SIG-M5 treated with dmso at 0.1 percent for 504 hours (cell line): ENCODE data around the gene TAS2R41.

Experiments used
- DNase-seq: peaks from one replicate; lab custom pipeline; 2025; ENCODE audit not compliant: unreplicated experiment; lab: John Stamatoyannopoulos, UW

The TAS2R41 gene, protein sequence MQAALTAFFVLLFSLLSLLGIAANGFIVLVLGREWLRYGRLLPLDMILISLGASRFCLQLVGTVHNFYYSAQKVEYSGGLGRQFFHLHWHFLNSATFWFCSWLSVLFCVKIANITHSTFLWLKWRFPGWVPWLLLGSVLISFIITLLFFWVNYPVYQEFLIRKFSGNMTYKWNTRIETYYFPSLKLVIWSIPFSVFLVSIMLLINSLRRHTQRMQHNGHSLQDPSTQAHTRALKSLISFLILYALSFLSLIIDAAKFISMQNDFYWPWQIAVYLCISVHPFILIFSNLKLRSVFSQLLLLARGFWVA

DNA sequence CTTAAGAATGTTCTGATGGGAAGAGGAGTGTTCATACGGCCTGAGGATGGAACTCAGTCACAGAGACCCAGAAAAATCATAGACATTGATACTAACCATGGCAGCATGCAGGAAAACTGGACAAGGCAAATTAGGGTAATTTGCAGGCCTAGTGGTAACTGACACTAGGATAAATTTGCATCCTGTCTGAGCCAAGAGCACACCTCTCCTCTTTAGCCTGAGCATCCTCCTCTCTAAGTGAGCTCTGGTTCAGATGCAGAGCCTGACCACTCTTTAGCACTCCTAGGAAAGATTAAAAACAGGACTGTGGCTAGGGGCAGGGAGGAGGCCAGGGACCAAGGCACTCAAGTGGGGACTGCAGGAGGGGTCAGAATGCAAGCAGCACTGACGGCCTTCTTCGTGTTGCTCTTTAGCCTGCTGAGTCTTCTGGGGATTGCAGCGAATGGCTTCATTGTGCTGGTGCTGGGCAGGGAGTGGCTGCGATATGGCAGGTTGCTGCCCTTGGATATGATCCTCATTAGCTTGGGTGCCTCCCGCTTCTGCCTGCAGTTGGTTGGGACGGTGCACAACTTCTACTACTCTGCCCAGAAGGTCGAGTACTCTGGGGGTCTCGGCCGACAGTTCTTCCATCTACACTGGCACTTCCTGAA, at the start of gene TAS2R41:
TSS of gene TAS2R41 (plus strand) at position 373 of the 650 bp plus-strand sequence. CDS start at position 373, 0 bp downstream.
- DNase-seq, result no peak

DNA sequence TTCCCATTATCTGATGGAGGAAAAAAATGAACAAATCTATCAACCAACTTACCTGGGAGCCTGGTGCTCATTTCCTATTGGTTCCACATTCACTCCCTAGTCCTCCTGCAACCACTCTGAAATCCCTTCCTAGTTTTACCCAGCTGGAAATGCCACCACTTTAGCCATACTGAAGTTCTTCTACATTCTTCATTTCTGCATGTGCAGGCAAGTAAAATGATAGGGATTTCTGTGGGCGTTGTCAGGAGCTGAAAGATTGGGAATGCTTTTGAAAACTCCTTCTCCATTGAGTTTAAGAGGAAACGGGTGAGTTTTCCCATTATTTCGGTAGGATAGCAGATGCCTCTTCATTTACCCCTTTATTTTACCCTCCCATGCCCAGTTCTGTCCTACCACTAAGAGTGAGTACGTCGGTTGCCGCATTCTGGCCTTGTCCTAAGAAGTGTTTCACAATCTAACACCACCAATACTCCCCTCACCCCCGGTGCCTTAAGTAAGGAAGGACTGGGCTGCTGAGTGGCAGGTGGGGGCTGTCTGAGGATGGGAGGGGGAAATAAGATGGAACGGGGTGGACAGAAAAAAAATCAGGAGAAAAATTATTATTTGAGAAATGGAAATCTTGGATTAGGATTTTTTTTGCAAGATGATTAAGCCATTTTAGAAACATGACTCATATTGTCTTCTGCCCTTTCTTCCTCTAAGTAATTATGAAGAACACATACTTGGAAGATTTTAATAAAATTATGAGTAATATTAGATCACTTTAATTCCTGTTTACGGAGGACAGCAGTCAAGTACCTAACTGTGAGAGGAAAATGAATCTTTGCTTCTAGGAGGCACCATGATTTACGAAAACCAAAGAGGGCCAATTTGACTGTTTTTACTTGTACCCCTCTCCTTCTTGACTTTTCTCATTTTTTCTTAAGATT, 47.6 kb upstream of the TAS2R41 start:
- no peak for DNase-seq

DNA sequence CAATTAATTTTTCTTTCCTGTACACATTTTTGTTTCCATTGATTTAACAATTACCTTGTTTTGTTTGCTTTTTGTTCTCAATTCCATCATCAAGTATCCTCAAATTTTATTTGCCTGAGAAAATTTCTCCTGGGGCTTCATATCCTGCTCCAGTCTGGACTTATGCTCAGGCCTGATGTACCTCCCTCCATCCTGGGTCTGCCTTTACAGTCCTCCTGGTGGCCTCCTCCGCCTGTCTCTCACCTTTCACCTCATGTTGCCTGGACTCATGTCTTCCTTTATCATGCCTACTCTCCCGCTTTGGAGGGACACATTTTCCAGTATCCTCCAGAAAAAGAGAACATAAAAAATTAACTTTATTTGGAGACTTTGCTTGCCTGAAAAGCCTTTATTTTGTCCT, 46.6 kb upstream of the TAS2R41 start:
- DNase-seq, result no peak

DNA sequence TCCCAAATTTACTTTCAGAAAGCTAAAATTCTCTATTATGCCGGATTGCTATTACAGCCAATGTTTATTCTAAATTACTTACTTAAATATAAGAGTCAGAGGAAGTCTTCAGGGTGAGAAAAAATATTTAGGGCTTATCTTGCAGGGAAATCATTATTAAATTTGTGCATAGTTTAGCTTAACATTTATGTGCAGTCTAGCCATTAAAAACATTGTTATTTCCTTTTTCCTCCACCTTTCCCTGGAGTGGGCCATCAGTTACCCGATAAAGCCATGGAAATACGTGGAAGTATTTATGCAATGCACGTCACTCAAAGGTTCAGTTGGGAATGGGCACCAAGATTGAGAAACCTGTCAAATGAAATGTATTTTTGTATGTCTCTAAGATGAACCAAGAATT, 43.9 kb upstream of the TAS2R41 start:
- no peak for DNase-seq

DNA sequence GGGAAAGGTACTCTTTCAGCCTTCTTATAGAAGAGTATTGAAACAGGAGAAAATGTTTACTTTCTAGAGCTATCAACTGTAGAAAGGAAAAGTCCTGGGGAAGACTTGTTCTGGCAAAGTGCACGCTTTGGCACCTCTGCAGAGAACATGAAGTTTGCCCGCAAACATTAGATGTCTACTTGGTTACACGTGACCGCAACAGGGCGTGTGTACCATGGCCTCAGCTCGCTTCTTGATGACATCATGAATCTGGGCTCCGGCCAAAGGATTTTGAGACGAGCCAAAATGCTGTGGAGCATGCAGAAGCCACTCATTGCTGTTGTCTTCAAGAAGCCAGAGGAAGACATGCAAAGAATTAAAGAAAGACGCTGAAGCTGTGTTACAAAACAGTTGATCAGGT, 43.0 kb upstream of the TAS2R41 start:
- no peak for DNase-seq

DNA sequence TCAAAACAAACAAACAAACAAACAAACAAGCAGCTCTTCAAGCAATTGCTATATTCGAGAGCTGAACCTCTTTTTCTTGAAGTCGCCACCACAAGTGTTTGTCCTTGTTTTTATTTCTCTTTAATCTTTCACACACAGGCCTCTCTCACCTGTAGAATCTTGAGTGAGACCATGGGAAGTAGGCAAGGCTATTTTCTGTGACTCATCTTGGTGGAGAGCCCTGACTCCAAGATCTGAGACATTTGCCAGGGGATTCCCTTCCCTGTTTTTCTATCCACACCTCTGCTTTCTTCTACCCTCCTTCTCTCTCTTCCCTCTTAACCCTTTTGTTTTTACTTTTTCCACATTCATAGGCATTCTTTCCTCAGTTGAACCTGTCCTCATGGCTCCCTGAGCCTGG, 42.4 kb upstream of the TAS2R41 start:
- DNase-seq, result no peak

DNA sequence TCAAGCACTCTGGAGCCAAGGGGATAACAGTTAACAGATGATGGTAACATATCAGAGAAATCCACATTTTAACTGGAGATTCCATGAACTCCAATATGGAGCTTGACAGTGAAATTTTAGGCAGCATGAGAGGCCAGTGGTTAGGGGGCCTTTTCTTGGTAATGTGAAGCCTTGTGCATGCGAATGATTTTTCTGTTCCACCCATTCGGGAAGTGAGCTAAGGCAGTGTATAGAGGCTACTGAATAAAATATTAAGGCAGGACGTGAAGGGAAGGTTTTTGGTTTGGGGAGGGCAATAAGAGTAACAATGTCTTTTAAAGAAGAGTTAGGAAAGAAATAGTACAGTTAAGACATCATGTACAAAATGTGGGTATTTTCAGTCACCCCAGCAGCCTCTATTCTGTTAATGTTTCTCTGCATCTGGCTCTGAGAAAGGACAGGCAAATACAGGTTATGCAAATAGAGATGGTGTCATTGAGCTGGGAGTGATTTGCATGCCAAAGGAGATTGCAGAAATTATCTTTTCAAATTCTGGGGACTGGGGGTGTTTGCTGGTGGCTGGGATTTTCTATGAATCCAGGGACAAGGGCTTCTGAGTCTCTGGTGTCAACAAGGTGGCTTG, 41.2 kb upstream of the TAS2R41 start:
- DNase-seq, result no peak

DNA sequence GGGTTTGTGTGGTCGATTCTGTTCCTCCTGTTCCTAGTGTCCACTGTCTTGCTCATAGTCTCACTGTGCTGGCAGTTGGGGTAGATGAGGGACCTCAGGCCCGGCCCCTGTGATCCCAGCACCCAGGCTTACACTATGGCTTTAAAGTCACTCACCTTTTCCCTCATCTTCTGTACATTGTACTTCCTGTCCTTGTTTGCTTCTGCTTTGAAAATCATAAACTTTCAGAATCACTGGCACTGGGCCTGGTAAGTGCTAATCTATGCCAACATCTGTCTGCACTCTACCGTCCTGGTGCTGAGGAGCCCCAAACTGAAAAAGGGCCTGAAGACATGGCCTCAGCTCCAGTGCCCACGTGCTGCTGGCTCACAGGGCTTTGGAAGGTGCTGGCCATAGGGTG, 40.1 kb upstream of the TAS2R41 start:
- DNase-seq, result no peak

DNA sequence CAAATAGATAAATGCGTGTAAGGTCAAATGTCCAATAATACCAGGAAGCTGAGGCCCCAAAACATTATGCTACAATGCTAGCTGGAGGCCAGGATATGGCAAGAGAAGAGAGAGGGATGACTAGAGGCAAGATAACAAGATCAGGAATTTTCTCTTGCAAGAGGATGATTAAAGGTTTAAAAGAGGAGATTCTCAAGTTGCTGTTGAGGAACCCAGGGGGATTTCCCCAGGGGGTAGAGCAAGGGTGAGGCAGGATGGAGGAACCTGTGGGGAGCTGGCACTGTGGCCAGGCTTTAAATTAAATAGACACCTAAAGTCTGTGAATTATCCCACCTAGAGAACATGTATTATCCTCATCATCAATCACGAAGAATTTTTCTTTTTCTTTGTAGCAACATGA, 37.8 kb upstream of the TAS2R41 start:
- no peak for DNase-seq

DNA sequence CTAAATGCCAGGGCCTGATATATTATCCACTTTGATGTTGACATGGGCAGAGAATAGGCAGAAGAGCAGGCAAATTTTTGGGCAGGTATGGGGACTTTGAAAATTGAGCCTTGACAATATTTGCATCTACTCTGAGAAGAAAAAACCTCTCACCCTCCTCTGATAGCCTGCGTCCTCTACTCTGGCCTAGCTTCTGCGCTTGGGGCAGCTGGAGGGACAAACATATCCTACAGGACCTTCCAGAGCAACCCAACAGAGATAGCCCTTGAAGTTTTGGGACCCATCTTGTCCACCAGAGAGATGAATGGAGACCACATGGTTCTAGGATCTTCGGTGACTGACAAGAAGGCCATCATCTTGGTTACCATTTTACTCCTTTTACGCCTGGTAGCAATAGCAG, 34.5 kb upstream of the TAS2R41 start, which contains the start of gene TAS2R60:
TSS of gene TAS2R60 (plus strand) at position 301 of the 400 bp plus-strand sequence. CDS start at position 301, 0 bp downstream.
- DNase-seq, result no peak

DNA sequence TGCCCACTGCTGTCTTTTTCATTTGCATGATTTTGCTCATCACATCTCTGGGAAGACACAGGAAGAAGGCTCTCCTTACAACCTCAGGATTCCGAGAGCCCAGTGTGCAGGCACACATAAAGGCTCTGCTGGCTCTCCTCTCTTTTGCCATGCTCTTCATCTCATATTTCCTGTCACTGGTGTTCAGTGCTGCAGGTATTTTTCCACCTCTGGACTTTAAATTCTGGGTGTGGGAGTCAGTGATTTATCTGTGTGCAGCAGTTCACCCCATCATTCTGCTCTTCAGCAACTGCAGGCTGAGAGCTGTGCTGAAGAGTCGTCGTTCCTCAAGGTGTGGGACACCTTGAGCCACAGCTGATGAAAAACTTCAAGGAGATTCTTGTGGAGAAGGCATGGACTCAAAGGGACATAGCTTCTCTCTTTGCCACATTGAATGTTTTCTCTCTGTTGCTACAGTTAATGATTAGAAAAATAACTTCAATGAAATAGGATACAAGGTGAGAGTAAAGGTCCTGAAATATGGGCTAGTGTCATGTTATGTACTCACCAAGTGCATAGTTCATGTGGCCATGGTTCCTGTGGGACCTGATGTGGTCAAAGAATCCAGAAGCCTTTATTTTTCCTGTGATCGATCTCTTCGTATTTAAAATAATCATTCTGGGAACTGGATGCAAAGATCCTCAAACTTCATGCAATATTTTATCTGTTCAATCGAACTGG, 33.5 kb upstream of the TAS2R41 start:
- DNase-seq, result no peak

DNA sequence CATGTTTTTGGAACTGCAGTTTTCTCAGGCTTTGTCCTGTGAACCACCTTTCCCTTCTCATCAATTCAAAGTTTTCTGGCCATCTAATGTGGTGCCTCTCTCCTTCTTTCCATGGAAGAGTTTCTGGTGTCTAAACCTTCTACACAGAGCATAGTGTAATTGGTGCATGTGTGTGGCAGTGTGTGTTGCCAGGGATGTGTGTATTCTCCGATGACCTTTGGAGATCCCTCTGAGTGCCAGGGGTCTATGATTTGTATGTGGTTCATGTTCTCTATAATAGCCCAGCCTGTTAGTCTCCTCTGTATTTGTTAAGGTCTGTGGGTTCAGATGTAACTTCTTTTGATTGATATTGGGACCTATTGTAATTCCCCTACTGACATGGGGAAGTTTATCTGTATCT, 32.9 kb upstream of the TAS2R41 start:
- no peak for DNase-seq

DNA sequence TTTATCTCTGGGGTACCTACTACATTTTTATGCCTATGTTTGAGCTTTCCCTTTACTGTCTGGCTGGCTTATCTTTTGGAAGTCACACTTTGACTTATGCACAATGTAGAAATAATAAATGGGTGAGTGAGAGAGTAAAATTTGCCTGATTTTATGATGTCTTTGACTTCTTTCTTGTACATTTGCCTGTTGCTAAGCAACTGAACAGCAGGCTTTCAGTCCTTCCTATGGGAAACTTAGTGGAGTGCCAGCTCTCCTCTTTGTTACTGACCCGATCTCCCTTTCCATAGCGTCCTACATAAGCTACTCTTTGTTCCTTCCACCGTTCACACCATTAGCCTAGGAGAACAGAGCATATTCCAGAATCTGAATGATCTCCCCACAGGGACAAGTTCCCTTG, 30.2 kb upstream of the TAS2R41 start:
- DNase-seq, result no peak

DNA sequence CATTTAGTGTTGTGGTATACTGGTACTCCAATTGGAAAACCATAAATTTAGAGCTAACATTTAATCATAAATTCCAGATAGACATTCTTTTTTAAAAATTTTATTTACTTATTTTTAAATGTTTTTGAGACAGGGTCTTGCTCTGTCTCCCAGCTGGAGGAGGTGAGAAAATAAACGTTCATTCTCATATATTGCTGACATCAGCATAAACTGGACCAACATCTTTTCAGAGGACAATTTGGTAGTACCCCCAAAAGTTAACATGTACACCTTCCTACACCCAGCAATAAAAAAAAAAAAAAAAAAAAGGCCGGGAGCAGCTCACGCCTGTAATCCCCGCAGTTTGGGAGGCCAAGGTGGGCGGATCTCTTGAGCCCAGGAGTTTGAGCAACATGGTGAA, 29.2 kb upstream of the TAS2R41 start:
- no peak for DNase-seq

DNA sequence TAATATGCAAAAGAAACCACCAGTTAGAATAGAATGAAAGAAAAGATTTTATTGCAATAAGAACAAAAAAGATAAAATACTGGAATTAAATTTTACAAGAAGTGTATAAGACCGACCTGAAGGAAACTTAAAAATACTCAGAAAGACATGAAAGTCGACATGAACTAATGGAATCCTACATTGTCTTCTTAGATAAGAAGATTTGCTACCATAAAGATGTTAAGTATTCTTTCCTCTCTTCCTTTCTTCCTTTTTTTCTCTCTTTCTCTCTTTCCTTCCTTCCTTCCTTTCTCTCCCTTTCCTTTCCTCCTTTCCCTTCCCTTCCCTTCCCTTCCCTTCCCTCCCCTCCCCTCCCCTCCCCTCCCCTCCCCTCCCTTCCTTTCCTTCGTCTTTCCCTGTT, 27.9 kb upstream of the TAS2R41 start:
- DNase-seq, result no peak

DNA sequence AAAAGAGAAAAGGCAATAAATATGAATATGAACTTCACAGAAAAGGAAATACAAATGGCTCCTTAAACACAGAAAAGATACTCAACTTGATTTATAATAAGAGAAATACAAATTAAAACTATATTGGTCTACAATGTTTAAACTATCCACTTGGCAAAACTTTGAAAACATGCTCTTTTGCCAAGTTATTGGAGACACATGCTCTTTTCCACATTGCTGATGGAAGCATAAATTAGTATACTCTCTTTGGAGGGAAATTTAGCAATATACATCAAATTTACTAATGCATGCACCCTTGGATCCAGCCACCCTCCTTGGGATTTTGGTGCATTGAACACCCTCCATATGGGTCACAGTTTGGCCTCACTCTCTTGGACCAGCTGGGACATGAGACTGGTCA, 26.6 kb upstream of the TAS2R41 start:
- no peak for DNase-seq

DNA sequence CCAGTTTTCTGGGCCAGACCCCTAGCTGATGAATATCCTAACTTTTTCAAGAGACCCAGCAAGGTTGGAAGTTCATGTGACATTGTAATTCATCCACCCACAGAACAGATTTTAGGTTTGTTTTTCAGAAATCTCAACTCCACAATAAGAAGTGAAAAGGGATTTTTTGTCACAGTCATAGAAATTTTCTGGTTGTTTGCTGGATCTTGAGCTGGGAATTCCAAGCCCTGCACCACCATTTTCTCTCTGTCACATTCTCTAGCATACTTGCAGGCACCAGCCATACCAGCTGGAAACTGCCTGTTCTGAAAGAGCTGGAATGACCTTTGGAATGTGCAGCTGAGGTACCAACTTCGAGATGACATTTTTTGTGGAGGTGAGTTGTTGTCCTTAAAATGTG, 25.9 kb upstream of the TAS2R41 start:
- no peak for DNase-seq

DNA sequence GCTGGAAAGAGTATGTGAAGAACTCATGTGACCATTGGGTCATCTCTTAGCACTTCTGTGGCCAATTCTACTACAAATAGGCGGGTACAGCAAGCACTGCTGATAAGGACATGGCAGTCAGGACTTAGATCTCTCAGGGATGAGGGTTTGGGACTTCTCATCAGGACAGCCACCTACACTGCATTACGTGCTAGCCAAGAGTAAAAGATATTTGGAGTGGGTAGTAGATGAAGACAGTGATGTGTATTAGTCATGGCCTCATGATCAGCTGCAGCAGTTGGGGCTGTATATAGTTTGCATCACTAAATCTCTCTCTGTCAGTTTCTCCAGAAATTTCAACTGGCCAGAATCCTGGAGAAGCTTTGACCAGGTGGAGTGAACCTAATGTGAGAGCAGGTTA, 25.2 kb upstream of the TAS2R41 start:
- no peak for DNase-seq

DNA sequence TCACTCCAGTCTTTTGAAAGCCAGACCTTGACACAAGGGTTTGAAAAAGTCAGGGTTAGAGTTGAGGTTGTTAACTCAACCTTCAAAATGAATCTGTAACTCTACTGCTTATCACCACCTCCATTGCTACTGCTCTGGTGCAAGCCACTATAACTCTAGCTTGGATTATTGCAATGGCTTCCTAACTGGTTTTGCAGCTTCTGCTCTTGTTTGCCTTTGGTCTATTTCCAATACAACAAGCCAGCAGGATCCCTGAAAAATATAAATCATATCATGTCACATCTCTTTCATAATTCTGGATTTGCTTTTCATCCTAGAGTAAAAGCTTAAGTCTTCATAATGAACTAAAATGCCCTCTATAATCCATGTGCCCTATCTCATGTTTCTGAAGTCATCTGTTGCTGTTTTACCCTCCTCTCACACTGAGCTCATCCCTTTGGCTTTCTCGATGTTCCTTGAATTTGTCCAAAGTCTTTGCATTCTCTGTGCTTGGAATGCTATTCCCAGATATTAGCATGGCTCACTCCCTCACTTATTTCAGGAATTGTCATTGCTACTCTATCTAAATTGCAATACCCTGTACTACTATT, 23.5 kb upstream of the TAS2R41 start:
- peak; percentile 1 for DNase-seq

DNA sequence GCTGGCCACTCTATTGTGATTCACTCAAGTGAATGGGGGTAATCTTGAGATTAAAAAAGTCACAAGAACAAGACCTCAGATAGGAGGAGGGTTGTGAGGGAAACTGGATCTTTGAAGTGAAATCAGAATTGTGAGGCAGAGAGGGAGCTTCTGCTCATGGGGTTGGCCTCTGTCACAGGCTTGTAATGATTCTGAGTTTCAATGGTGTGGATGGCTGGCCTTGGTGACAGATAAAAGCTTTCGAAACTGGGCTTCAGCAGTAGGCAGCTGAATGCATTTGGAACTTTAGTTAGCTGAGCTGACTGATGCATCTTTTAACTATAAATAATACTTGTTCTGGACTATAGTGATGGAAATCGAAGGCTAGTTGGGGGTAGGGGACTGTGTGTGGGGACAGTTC, 22.2 kb upstream of the TAS2R41 start:
- DNase-seq, result no peak
